ENCODE results near the gene TMEM263.

Gene TMEM263

DNA sequence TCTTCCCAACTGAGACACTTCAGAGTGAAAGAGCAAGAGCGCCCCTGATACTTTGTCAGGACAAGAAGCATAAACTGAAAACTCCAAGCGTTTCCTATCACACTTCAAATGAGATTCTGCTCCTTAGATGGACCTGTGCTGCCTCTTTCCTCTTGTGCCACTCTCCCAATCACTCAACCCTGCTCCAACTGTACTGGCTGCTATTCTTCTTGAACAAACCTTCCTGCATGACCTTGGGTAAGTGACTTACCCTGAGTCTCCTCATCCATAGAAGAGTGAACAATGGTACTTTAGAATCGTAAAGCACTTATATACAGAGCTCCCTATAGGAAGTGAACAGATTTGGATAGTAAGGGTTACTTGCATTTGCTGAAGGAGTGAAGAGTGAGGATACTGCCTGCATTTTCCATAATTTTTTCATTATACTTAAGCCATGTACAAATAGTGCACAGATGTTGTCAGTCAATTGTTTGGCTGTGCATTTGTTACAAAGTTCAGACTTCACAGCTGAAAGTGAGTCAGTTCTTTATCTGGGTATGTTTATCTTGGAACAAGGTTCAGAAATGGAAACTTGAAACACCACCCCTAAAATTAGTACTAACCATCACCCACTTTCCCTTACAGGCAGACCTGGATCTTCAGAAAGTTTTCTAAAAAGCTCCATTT, 20.4 kb downstream of the TMEM263 start:
- no peak overlapping the region for H3K4me3 ChIP-seq (ENCODE audit: low read length, poor library complexity, severe bottlenecking)
- H3K79me2 ChIP-seq (ENCODE audit: insufficient read depth, low read length), result no peaks in the 10 kb centered on the region
- no peak overlapping the region for H3K4me2 ChIP-seq (ENCODE audit: low read depth, low read length, poor library complexity, severe bottlenecking)
- H3K9ac ChIP-seq (ENCODE audit: low read depth, low read length, poor library complexity, severe bottlenecking), result no peak overlapping the region
- H3K9me3 ChIP-seq (ENCODE audit: insufficient read depth, low read depth, low read length), result no peaks in the 10 kb centered on the region
- no peak overlapping the region for H2AFZ ChIP-seq (ENCODE audit: low read length)
- peaks cover 9% of the 10 kb centered on the region for H4K20me1 ChIP-seq (ENCODE audit: insufficient read depth, low read length, poor library complexity, severe bottlenecking)
- no peaks in the 10 kb centered on the region for H3F3A ChIP-seq (ENCODE audit: low read depth)
- TF ChIP-seq, protein P1, sequence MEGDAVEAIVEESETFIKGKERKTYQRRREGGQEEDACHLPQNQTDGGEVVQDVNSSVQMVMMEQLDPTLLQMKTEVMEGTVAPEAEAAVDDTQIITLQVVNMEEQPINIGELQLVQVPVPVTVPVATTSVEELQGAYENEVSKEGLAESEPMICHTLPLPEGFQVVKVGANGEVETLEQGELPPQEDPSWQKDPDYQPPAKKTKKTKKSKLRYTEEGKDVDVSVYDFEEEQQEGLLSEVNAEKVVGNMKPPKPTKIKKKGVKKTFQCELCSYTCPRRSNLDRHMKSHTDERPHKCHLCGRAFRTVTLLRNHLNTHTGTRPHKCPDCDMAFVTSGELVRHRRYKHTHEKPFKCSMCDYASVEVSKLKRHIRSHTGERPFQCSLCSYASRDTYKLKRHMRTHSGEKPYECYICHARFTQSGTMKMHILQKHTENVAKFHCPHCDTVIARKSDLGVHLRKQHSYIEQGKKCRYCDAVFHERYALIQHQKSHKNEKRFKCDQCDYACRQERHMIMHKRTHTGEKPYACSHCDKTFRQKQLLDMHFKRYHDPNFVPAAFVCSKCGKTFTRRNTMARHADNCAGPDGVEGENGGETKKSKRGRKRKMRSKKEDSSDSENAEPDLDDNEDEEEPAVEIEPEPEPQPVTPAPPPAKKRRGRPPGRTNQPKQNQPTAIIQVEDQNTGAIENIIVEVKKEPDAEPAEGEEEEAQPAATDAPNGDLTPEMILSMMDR (conservative IDR thresholded peaks at IDR 0.05; ENCODE audit: low read length), result no peak
- no peaks in the 10 kb centered on the region for H3K9me2 ChIP-seq (replicated peaks; ENCODE audit: low read depth, low read length)
- no peaks in the 10 kb centered on the region for H3K4me1 ChIP-seq (ENCODE audit: insufficient read depth, low read length, poor library complexity, severe bottlenecking)
- H3K27me3 ChIP-seq (ENCODE audit: insufficient read depth, low read length, poor library complexity, severe bottlenecking), result no peaks in the 10 kb centered on the region
- H3K36me3 ChIP-seq (ENCODE audit: insufficient read depth, low read length), result peaks cover 28% of the 10 kb centered on the region; the same call in 1 of the 2 replicates

DNA sequence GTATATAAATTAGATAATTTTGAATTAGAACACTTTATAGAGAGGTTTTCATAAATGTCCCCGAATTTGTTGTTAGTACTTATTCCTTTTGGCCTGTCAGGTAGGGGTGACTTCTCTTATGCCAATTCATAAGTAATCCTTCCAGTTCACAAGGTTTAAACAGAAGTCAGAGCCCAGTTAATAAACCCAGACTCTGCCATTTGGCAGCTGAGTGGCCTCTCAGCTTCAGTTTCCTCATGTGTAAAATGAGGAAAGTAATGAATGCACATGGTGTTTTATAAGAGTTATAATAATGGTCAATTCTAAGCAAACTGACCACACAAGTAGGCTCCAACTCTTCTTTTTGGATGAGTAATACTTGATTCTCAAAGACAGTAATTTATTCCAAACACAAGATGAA, 21.0 kb downstream of the TMEM263 start:
- Histone ChIP-seq H3K36me3 (ENCODE audit: insufficient read depth, low read length) (peaks cover 23% of the 10 kb centered on the region; the same call in 1 of the 2 replicates), H4K20me1 (ENCODE audit: insufficient read depth, low read length, poor library complexity, severe bottlenecking) (peaks cover 9% of the 10 kb centered on the region), H3K9me3 (ENCODE audit: insufficient read depth, low read depth, low read length) (no peaks in the 10 kb centered on the region), H3K9me2 (replicated peaks; ENCODE audit: low read depth, low read length) (no peaks in the 10 kb centered on the region), H3K4me3 (ENCODE audit: low read length, poor library complexity, severe bottlenecking) (no peak overlapping the region), H3F3A (ENCODE audit: low read depth) (no peaks in the 10 kb centered on the region), H3K27me3 (ENCODE audit: insufficient read depth, low read length, poor library complexity, severe bottlenecking) (no peaks in the 10 kb centered on the region), H3K4me2 (ENCODE audit: low read depth, low read length, poor library complexity, severe bottlenecking) (no peak overlapping the region), H3K9ac (ENCODE audit: low read depth, low read length, poor library complexity, severe bottlenecking) (no peak overlapping the region), H3K79me2 (ENCODE audit: insufficient read depth, low read length) (no peaks in the 10 kb centered on the region), H3K4me1 (ENCODE audit: insufficient read depth, low read length, poor library complexity, severe bottlenecking) (no peaks in the 10 kb centered on the region), H2AFZ (ENCODE audit: low read length) (no peak overlapping the region)
- TF ChIP-seq EZH2phosphoT487 (IDR thresholded peaks at IDR 0.05; ENCODE audit: borderline replicate concordance), result no peak
- TF ChIP-seq, protein P1 (conservative IDR thresholded peaks at IDR 0.05; ENCODE audit: low read length), result no peak

DNA sequence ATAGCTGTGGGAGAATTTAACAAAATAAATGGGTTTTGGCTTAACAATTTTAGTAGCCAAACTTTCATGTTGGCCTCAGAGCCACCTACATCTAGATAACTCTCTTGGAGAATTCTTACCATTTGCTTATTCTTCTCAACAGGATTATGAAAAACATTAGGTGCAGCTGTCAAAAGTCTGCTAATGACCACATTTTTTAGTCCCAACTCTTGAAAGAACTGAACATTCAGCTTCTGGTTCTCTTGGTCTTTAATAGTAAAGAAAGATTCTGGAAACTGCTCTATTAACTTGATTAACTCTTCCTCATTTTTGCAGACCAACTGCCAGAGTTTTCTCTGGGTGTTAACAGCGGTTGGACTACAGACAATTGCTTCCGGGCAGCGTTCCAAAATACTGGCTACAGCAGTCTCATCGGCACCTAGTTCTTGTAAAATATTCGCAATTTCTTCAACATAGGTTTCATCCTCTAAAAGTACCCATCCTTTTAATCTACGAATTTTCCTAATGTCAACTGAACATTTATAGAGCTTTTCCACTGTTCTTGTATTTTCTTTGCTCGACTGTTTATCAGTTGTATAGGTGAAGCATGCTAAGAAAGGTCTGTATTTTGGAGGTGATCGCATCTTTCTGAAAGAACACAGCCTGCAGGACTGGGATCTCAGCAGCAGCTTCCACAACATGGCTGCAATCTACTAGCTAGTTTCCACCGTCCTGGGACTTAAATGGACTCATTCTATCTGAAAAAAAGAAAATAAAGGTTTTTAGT, 22.5 kb downstream of the TMEM263 start:
- TF ChIP-seq EZH2phosphoT487 (IDR thresholded peaks at IDR 0.05; ENCODE audit: borderline replicate concordance), result no peak
- TF ChIP-seq, protein P1 (conservative IDR thresholded peaks at IDR 0.05; ENCODE audit: low read length), result no peak
- no peaks in the 10 kb centered on the region for H3K27me3 ChIP-seq (ENCODE audit: insufficient read depth, low read length, poor library complexity, severe bottlenecking)
- no peaks in the 10 kb centered on the region for H3K4me1 ChIP-seq (ENCODE audit: insufficient read depth, low read length, poor library complexity, severe bottlenecking)

More for the DNA sequence above, 22.5 kb downstream of the TMEM263 start:
- no peak overlapping the region for H3K4me2 ChIP-seq (ENCODE audit: low read depth, low read length, poor library complexity, severe bottlenecking)
- peaks cover 7% of the 10 kb centered on the region; the same call in 1 of the 2 replicates for H3K36me3 ChIP-seq (ENCODE audit: insufficient read depth, low read length)
- H3F3A ChIP-seq (ENCODE audit: low read depth), result no peaks in the 10 kb centered on the region
- no peaks in the 10 kb centered on the region for H3K79me2 ChIP-seq (ENCODE audit: insufficient read depth, low read length)
- no peak overlapping the region for H3K4me3 ChIP-seq (ENCODE audit: low read length, poor library complexity, severe bottlenecking)
- H3K9me2 ChIP-seq (replicated peaks; ENCODE audit: low read depth, low read length), result no peaks in the 10 kb centered on the region
- no peak overlapping the region for H2AFZ ChIP-seq (ENCODE audit: low read length)
- peaks cover 3% of the 10 kb centered on the region for H4K20me1 ChIP-seq (ENCODE audit: insufficient read depth, low read length, poor library complexity, severe bottlenecking)
- H3K9ac ChIP-seq (ENCODE audit: low read depth, low read length, poor library complexity, severe bottlenecking), result no peak overlapping the region
- no peaks in the 10 kb centered on the region for H3K9me3 ChIP-seq (ENCODE audit: insufficient read depth, low read depth, low read length)
